ENCODE measurements around the gene RASAL2. TPM values are rescaled to one million over a fixed set of nuclear protein-coding genes. Genes with fewer than 3 reads are reported as not detected.
"Not testable (repeated sequence)": the region's sequence is repeated elsewhere in the genome, so short reads cannot be mapped to it uniquely, and the experiment has no call there.

RASAL2 gene
- total and polyA plus RNA-seq, 10 donors: 0.42 to 24.4 (median 14.6) TPM

DNA sequence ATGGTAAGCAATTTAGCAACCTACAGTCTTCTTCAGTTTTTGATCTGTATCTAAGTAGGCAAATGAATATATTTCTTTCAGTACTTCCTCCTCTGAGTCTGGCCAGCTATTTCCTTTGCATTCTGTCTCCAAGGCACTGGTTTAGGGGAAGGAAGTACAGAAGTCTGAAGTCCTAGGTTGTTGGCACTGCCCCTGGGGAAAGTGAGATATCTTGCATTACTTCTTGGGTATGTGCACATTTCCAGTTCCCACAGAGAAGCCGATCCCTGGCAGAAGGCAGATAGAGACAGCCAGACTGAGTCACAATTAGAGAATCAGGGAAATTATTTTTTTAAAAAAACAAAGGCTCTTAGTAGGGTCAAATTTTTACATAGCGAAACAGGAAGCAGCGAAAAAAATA, 98.8 kb downstream of the RASAL2 start:
- WGBS, 5 donors: 31 to 48% (median 42%) methylated on average over 3 of the region's 3 CpGs
- peak overlapping the region in 1 of 8 donors; percentile 7 for H3K27ac ChIP-seq
- H3K4me1 ChIP-seq: peaks cover 0 to 11% (median 4%) of the 10 kb centered on the region in 6 donors
- peak overlapping the region in 1 of 8 donors; percentile 2 for H3K4me3 ChIP-seq
- intact Hi-C loops (cut with DNase I; ENCODE audit: low total_unique reads): no loop called here
- TF ChIP-seq POLR2A (IDR thresholded peaks at IDR 0.05) (no peak), POLR2AphosphoS5 (IDR thresholded peaks at IDR 0.05) (no peak)
- TF ChIP-seq, protein P1, sequence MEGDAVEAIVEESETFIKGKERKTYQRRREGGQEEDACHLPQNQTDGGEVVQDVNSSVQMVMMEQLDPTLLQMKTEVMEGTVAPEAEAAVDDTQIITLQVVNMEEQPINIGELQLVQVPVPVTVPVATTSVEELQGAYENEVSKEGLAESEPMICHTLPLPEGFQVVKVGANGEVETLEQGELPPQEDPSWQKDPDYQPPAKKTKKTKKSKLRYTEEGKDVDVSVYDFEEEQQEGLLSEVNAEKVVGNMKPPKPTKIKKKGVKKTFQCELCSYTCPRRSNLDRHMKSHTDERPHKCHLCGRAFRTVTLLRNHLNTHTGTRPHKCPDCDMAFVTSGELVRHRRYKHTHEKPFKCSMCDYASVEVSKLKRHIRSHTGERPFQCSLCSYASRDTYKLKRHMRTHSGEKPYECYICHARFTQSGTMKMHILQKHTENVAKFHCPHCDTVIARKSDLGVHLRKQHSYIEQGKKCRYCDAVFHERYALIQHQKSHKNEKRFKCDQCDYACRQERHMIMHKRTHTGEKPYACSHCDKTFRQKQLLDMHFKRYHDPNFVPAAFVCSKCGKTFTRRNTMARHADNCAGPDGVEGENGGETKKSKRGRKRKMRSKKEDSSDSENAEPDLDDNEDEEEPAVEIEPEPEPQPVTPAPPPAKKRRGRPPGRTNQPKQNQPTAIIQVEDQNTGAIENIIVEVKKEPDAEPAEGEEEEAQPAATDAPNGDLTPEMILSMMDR (IDR thresholded peaks at IDR 0.05 in 8 of 11, conservative IDR thresholded peaks at IDR 0.05 in 3 of 11): no peak
- no peaks in the 10 kb centered on the region for H3K36me3 ChIP-seq
- no peaks in the 10 kb centered on the region for H3K9me3 ChIP-seq
- no peaks in the 10 kb centered on the region for H3K27me3 ChIP-seq (replicated peaks in 1 of 7)
- DNase-seq: no peak

- TF ChIP-seq POLR2A (IDR thresholded peaks at IDR 0.05) (no peak), POLR2AphosphoS5 (IDR thresholded peaks at IDR 0.05) (no peak)
- TF ChIP-seq, protein P1 (IDR thresholded peaks at IDR 0.05 in 8 of 11, conservative IDR thresholded peaks at IDR 0.05 in 3 of 11): no peak
- peaks cover 0 to 11% (median 4%) of the 10 kb centered on the region in 6 donors for H3K4me1 ChIP-seq
- intact Hi-C loops (cut with DNase I; ENCODE audit: low total_unique reads): no loop called here
- no peak overlapping the region for H3K4me3 ChIP-seq
- no peaks in the 10 kb centered on the region for H3K36me3 ChIP-seq
- no peaks in the 10 kb centered on the region for H3K27me3 ChIP-seq (replicated peaks in 1 of 7)
- DNase-seq: no peak
- H3K27ac ChIP-seq: no peak overlapping the region
- peaks cover 0 to 12% (median 6%) of the 10 kb centered on the region in 8 donors for H3K9me3 ChIP-seq
- WGBS, 5 donors: 87 to 100% (median 93%) methylated on average over 1 of the region's 1 CpG
Observed at GRCh38 chr1:178196631-178197030, 102.7 kb downstream of the RASAL2 start.

DNA sequence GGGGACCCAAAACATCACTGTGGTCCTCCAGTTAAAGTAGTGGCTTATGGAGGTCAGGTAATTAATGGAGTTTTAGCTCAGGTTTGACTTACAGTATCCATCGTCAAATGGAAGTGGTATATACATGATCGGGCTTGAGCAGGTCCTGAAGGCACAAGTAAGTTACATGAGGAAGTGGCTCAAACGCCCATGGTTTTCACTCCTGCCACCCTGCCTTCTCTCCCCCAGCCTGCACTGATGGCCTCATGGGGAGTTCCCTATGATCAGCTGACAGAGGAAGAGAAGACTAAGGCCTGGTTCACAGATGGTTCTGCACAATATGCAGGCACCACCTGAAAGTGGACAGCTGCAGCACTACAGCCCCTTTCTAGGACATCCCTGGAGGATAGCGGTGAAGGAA, 108.2 kb downstream of the RASAL2 start:
- H3K36me3 ChIP-seq; H3K27ac ChIP-seq; DNase-seq; intact Hi-C loops (cut with DNase I; ENCODE audit: low total_unique reads); H3K4me1 ChIP-seq; H3K4me3 ChIP-seq; H3K27me3 ChIP-seq (replicated peaks in 1 of 7): not testable (repeated sequence)
- H3K9me3 ChIP-seq: peaks cover 0 to 24% (median 13%) of the 10 kb centered on the region in 8 donors
- WGBS, 5 donors: 81 to 92% (median 89%) methylated on average over 4 of the region's 4 CpGs

DNA sequence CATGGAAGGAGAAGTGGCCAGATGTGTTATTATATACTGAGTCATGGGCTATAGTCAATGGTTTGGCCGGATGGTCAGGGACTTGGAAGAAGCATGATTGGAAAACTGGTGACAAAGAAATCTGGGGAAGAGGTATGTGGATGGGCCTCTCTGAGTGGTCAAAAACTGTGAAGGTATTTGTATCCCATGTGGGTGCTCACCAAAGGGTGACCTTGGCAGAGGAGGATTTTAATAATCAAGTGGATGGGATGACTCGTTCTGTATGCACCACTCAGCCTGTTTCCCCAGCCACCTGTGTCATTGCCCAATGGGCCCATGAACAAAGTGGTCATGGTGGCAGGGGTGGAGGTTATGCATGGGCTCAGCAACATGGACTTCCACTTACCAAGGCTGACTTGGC, 108.6 kb downstream of the RASAL2 start:
- H3K36me3 ChIP-seq; H3K4me3 ChIP-seq; H3K4me1 ChIP-seq; H3K27ac ChIP-seq; DNase-seq; H3K27me3 ChIP-seq (replicated peaks in 1 of 7); intact Hi-C loops (cut with DNase I; ENCODE audit: low total_unique reads): not testable (repeated sequence)
- H3K9me3 ChIP-seq: peaks cover 0 to 28% (median 17%) of the 10 kb centered on the region in 8 donors
- WGBS, 5 donors: 77 to 90% (median 84%) methylated on average over 2 of the region's 2 CpGs

GRCh38 chr1:178208269-178208856, 114.5 kb downstream of the RASAL2 start:
- peaks cover 9 to 65% (median 53%) of the 10 kb centered on the region in 8 donors for H3K9me3 ChIP-seq
- DNase-seq; H3K27me3 ChIP-seq (replicated peaks in 1 of 7); H3K4me1 ChIP-seq; H3K36me3 ChIP-seq; H3K27ac ChIP-seq; intact Hi-C loops (cut with DNase I; ENCODE audit: low total_unique reads); H3K4me3 ChIP-seq: not testable (repeated sequence)
- WGBS, 5 donors: 86 to 97% (median 97%) methylated on average over 11 of the region's 11 CpGs

DNA sequence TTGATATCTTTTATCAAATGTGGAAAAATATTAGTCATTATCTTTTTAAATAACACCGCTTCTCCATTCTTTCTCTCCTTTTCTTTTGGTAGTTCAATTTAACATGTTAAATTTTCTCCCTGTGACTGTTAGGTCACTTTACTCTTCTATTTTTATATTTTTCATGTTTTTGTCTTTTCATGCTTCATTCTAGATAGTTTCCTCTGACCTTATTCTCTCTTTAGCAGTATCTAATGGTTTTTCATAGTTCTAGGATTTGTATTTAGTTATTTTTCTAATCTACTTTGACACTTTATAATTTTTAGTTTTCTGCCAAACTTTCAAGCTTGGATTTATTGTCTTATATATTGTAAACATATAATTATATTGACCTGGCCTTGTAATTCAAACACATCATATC, 116.0 kb downstream of the RASAL2 start:
- H3K4me1 ChIP-seq: no peaks in the 10 kb centered on the region
- no peaks in the 10 kb centered on the region for H3K36me3 ChIP-seq
- DNase-seq: no peak
- intact Hi-C loops (cut with DNase I; ENCODE audit: low total_unique reads): no loop called here
- no peak for TF ChIP-seq POLR2AphosphoS5 (IDR thresholded peaks at IDR 0.05)
- TF ChIP-seq, protein P1 (IDR thresholded peaks at IDR 0.05 in 8 of 11, conservative IDR thresholded peaks at IDR 0.05 in 3 of 11): no peak
- TF ChIP-seq POLR2A (IDR thresholded peaks at IDR 0.05): no peak
- no peak overlapping the region for H3K27ac ChIP-seq
- H3K4me3 ChIP-seq: no peak overlapping the region
- H3K27me3 ChIP-seq (replicated peaks in 1 of 7): no peaks in the 10 kb centered on the region
- WGBS, 5 donors: 93 to 100% (median 96%) methylated on average over 1 of the region's 1 CpG
- peaks cover 9 to 65% (median 53%) of the 10 kb centered on the region in 8 donors for H3K9me3 ChIP-seq

Measured in spleen (tissue), 11 donors.